Muscle layer of duodenum (tissue), 2 donors: ENCODE data around the gene CSNK1E.
A peak's percentile ranks its signal among the peaks of the same experiment; 100 is the strongest.

Experiments
- H3K27ac ChIP-seq: one replicate; pipeline ENCODE4 v1.7.0; 2013; ENCODE audit warnings: mild to moderate bottlenecking, low read length
- H3K27me3 ChIP-seq: one replicate; pipeline ENCODE4 v1.7.0; 2013; ENCODE audit warnings: low read depth, mild to moderate bottlenecking, control low read depth, low read length
- H3K36me3 ChIP-seq, 2 donors: one replicate each; pipeline ENCODE4 v1.7.0; 2013; ENCODE audit warnings: low read length in 2 of 2, control low read depth in 1 of 2, mild to moderate bottlenecking in 1 of 2; ENCODE audit not compliant: insufficient read depth in 2 of 2, control insufficient read depth in 1 of 2
- H3K4me1 ChIP-seq, 2 donors: one replicate each; pipeline ENCODE4 v1.7.0; 2013; ENCODE audit warnings: low read length in 2 of 2, mild to moderate bottlenecking in 2 of 2, control low read depth in 1 of 2, moderate library complexity in 1 of 2; ENCODE audit not compliant: insufficient read depth in 2 of 2, control insufficient read depth in 1 of 2
- H3K4me3 ChIP-seq, 2 donors: one replicate each; pipeline ENCODE4 v1.7.0; 2013; ENCODE audit warnings: low read length in 2 of 2, low read depth in 1 of 2, mild to moderate bottlenecking in 1 of 2
- H3K9me3 ChIP-seq, 2 donors: one replicate each; pipeline ENCODE4 v1.7.0; 2013; ENCODE audit warnings: low read length in 2 of 2, control low read depth in 1 of 2, mild to moderate bottlenecking in 1 of 2; ENCODE audit not compliant: control insufficient read depth in 1 of 2
- donor health status: healthy.

CSNK1E gene

DNA sequence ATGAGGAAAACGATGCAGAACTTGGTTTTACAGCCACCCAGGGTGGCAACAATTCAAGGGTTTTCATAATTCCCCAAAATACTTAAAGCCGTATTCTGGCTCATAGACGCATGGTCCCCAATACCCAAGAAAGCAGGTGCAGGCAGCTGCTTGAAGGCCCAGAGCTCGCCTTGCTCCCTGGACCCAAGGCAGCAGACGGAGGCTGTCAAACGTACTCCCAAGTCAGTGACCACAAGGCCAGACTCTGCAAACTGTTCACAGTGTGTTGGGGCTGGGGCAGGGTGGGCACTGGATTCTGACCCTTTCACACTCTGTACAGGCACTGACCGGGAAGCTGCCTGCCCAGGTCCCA is 65.9 kb downstream of the CSNK1E start:
- H3K4me1 ChIP-seq, result peaks cover 0 to 40% of the 10 kb centered on the region in 2 donors
- H3K27ac ChIP-seq, result no peak overlapping the region
- peaks cover 5 to 14% of the 10 kb centered on the region in 2 donors for H3K36me3 ChIP-seq

DNA sequence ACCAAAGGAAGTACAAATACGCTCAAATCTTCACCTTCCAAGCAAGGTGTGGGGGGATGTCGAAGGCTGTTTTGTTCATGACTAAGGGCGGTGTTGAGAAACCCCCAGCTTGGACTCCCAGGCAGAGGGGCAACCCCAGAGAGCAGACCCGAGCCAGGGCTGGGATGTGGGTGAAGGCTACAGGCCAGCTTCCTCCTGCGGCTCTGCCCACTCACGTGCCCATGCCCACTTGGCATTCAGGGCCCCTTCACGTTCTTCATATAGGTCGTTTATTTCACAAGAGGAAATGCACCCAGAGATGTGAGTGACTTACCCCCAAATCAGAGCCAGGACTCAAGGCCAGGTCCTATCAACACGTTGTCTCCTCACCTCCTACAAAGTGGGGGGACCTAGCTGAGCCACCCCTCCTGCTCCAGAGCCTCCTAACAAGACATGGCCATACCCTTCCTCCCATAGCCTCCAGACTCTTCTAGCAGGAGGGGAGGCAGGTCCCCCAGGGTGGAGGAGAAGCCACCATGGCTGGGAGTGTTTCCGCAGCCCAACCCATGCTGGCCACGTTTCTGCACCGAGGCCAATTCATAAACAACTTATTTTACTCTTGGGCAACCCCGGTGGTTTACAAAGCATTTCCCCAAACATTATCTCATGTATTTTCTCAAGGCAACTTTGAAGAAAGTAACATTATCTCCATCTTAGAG is 66.4 kb downstream of the CSNK1E start:
- Histone ChIP-seq H3K9me3 (no peaks in the 10 kb centered on the region), H3K4me1 (peaks cover 0 to 44% of the 10 kb centered on the region in 2 donors), H3K36me3 (peaks cover 7 to 20% of the 10 kb centered on the region in 2 donors), H3K27ac (no peak overlapping the region), H3K27me3 (no peaks in the 10 kb centered on the region), H3K4me3 (no peak overlapping the region)

More for the DNA sequence above, 65.9 kb downstream of the CSNK1E start:
- Histone ChIP-seq H3K9me3 (no peaks in the 10 kb centered on the region), H3K4me3 (no peak overlapping the region), H3K27me3 (no peaks in the 10 kb centered on the region)

DNA sequence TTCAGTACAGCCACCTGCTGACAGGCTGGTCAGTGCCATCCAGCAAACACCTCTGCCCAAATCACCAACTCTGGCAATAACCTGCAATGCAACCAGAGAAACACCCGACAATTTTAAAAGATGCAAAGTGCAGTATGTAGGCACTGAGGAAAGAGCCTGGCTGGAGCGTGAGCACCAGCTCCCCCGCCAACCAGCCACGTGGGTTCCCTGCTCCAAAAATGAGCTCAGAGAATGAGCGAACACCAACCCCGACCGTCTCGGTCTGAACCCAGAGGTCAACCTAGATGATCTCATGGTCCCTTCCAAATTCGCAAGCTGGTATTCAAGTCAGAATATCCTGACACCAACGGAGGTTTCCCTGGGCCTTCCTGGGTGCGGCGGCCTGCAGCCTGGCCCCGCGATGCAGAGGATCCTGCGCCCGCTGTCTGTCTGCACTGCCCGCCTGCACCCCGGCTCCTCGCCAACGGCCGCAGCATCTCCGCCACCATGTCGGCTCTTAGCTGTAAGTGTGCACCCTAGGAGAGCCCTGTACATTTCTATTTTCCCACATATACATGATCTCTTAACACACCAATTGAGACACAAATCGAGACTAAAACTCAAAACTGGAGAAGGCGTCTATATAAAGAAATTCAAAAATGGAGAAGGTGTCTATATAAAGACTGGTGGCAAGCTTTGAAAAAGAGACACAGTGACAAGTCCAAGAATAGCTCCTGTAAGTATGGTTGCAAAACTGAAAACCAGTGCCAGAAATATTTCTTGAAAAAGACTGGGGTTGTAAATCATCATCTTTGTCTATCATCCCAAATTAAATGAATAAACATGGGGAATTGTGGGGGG is 67.2 kb downstream of the CSNK1E start:
- H3K9me3 ChIP-seq, result no peaks in the 10 kb centered on the region

DNA sequence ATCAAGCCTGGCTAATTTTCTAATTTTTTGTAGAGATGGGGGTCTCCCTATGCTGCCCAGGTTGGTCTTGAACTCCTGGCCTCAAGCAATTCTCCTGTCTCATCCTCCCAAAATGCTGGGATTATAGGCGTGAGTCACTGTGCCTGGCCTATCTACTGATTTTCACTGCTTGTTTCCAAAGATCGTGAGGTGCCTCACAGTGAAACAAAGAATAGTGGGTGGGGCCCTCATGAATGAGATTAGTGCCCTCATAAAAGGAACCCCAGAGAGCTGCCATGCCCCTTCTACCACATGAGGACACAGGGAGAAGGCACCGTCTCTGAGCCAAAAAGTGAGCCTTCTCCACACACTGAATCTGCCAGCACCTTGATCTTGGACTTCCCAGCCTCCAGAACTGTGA is 67.9 kb downstream of the CSNK1E start:
- Histone ChIP-seq H3K4me3 (no peak overlapping the region), H3K4me1 (peaks cover 0 to 45% of the 10 kb centered on the region in 2 donors), H3K27me3 (no peaks in the 10 kb centered on the region), H3K36me3 (peaks cover 12 to 31% of the 10 kb centered on the region in 2 donors), H3K27ac (no peak overlapping the region), H3K9me3 (no peaks in the 10 kb centered on the region)

More for the DNA sequence above, 67.2 kb downstream of the CSNK1E start:
- Histone ChIP-seq H3K27me3 (no peaks in the 10 kb centered on the region), H3K4me1 (peaks cover 0 to 45% of the 10 kb centered on the region in 2 donors), H3K27ac (no peak overlapping the region), H3K36me3 (peaks cover 7 to 23% of the 10 kb centered on the region in 2 donors), H3K4me3 (no peak overlapping the region)

DNA sequence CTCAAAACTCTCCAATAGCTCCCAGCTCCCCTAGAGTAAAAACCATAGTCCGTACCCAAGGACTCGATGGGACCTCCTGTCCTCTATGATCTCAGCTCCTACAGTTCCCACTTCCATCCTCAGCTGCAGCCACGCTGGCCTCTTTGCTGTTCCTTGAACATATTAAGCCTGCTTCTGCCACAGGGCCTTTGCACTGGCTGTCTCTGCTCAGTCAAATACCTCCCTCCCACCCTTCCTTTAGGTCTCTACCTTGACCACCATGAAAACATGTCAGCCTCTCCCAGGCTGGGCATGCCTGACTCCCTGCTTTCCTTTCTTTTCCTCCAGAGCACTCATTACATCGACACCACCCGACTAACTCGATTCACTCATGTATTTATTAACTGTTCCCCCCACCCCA is 69.0 kb downstream of the CSNK1E start:
- no peaks in the 10 kb centered on the region for H3K27me3 ChIP-seq
- H3K4me1 ChIP-seq, result peaks cover 0 to 48% of the 10 kb centered on the region in 2 donors
- H3K4me3 ChIP-seq, result no peak overlapping the region
- H3K9me3 ChIP-seq, result no peaks in the 10 kb centered on the region
- no peak overlapping the region for H3K27ac ChIP-seq
- peaks cover 12 to 40% of the 10 kb centered on the region in 2 donors for H3K36me3 ChIP-seq

DNA sequence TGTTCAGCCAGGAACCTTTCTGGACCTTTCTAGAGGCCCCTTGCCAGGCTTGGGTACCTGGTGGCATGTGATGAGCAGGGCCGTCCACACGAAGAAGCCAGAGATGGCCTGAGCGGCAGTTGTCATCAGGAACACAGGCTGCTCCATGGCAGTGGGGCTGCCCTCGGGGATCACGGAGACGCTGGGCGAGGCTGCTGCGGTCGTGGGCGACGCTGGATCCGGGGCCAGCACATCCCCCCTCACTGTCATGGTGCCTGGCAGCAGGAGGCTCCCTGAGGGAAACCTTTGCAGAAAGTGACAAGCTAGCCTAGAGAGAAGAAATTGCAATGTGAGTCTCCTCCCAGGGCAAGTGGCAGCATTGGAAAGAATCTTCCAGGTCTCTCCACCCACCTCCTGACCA is 69.5 kb downstream of the CSNK1E start:
- no peaks in the 10 kb centered on the region for H3K27me3 ChIP-seq
- H3K4me1 ChIP-seq, result peaks cover 0 to 52% of the 10 kb centered on the region in 2 donors
- H3K4me3 ChIP-seq, result no peak overlapping the region
- peaks cover 12 to 40% of the 10 kb centered on the region in 2 donors for H3K36me3 ChIP-seq
- H3K27ac ChIP-seq, result no peak overlapping the region
- no peaks in the 10 kb centered on the region for H3K9me3 ChIP-seq

DNA sequence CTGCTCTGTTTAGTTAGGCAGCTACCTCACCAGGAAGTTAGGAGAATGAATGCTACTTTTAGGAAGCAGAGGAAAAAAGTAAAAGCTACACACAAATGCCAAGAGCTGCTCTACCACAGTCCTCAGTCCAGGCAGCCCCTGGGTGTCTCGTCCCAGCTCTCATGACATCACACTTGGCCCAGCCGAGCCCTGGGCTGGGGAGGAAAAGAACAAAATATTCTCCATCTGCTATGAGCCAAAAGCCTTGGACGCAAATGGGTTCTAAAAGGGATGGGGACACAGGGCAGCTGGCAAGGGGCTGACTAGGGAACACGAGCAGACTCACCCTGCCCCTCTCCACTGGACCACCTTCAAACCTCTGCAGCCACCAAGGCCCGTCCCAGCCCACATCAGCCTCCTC is 70.5 kb downstream of the CSNK1E start:
- H3K27ac ChIP-seq, result no peak overlapping the region
- H3K36me3 ChIP-seq, result peaks cover 12 to 40% of the 10 kb centered on the region in 2 donors
- H3K4me1 ChIP-seq, result peaks cover 0 to 46% of the 10 kb centered on the region in 2 donors

DNA sequence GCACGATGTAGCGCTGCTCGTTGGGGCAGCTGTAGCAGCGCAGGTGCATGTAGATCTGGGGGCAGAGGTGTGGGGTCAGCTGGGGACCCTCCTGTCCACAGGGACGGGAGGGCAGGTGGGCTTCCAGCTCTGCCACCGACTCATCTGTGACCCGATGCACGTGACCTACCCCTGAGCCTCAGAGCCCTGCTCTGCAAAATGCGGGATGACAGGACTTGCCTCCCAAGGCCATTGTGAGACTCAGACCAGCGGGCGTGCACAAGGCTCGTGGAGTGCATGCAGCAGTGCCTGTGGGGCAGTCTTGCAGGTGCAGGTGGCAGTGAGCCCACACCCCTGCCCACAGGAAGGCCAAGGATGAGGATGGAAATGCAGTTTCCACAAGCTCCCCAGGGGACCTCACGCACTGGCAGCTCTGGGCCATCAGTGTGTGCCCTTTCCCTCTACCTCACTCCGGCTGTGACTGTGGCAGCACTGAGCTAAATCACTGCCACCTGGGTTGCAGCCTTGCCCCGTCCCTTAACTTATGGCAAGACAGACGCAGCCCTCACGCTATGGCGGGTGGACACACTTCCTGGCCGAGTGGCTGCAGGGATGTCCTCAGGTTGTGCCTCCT is 71.1 kb downstream of the CSNK1E start:
- no peak overlapping the region for H3K4me3 ChIP-seq
- H3K27ac ChIP-seq, result no peak overlapping the region
- H3K27me3 ChIP-seq, result no peaks in the 10 kb centered on the region
- H3K9me3 ChIP-seq, result no peaks in the 10 kb centered on the region
- H3K4me1 ChIP-seq, result peaks cover 0 to 41% of the 10 kb centered on the region in 2 donors
- H3K36me3 ChIP-seq, result peaks cover 12 to 40% of the 10 kb centered on the region in 2 donors

More for the DNA sequence above, 70.5 kb downstream of the CSNK1E start:
- H3K4me3 ChIP-seq, result no peak overlapping the region
- H3K9me3 ChIP-seq, result no peaks in the 10 kb centered on the region
- H3K27me3 ChIP-seq, result no peaks in the 10 kb centered on the region

DNA sequence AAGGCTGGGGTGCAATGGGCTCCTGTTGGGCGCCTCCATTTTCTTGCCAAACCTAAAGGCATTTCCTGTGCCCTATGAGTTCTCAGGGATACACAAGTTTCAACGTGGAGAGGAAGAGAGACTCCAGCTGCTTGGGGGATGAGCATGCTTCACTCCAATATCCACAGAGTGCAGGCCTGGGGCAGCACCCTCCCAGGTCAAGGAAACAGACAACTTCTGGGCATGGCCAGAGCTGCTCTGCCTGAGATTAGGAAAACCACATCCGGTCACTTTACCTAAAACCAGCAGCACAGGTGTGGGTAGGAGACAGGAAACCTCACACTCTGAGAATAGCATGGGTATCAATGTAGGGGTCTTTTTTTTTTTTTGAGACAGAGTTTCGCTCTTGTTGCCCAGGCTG is 73.1 kb downstream of the CSNK1E start:
- Histone ChIP-seq H3K27me3 (no peaks in the 10 kb centered on the region), H3K4me3 (no peak overlapping the region), H3K36me3 (peaks cover 12 to 40% of the 10 kb centered on the region in 2 donors), H3K9me3 (no peaks in the 10 kb centered on the region), H3K27ac (no peak overlapping the region), H3K4me1 (peaks cover 13 to 33% of the 10 kb centered on the region in 2 donors)

DNA sequence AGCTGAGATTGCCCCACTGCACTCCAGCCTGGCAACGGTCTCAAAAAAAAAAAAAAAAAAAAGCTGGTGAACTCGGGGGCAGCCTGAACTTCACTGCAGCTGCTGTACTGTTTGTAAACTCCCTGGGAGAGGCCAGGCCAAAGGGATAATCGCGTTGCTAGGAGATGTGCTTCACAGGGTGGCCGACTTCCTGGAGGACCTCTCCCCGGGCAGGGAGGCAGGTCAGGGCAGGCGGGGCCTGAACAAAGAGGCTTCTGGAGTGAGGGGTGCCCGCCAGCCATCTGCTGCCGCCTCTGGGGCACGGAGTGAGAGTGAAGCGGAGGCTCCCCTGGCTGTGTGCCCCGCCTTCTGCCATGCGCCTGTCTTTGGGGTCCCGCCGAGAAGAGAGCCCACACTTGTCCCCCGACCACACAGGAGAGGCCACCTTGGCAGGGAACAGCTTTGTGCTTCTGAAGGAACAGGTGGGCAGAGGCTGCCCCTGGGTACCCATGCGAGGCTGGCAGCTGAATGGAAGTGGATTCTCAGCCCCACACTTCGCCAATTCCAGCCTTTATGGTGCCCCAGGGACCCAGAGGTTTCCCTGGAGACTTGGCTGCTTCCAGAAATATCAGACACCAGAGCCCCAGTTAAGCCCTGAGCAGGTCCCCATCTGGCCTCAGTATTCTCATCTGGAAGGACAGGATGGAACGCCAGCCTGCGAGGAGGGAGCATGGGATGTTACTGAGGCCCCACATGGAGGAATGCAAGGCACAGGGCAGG is 74.0 kb downstream of the CSNK1E start:
- Histone ChIP-seq H3K4me3 (no peak overlapping the region), H3K9me3 (no peaks in the 10 kb centered on the region), H3K27me3 (no peaks in the 10 kb centered on the region), H3K4me1 (peaks cover 20 to 39% of the 10 kb centered on the region in 2 donors), H3K36me3 (peaks cover 12 to 40% of the 10 kb centered on the region in 2 donors), H3K27ac (peak overlapping the region; percentile 8)
